ENCODE data around the gene CPM. TPM values are rescaled to one million over a fixed set of nuclear protein-coding genes. Genes with fewer than 3 reads are reported as not detected.
A peak's percentile ranks its signal among the peaks of the same experiment; 100 is the strongest.
"Not testable (repeated sequence)": the region's sequence is repeated elsewhere in the genome, so short reads cannot be mapped to it uniquely, and the experiment has no call there.

The CPM gene
- total RNA-seq, 2 donors from 2014 or later: 10.4 to 55.9 TPM

GRCh38 chr12:68855111-68855510, 77.9 kb downstream of the CPM start:
- H3K27ac Mint-ChIP-seq: no peak overlapping the region
- peaks cover 4 to 20% of the 10 kb centered on the region in 2 donors for H3K36me3 Mint-ChIP-seq
- no peaks in the 10 kb centered on the region for H3K9me3 Mint-ChIP-seq
- DNase-seq (ENCODE audit: low spot score in 2 of 2) (no peak), ATAC-seq (no peak)

DNA sequence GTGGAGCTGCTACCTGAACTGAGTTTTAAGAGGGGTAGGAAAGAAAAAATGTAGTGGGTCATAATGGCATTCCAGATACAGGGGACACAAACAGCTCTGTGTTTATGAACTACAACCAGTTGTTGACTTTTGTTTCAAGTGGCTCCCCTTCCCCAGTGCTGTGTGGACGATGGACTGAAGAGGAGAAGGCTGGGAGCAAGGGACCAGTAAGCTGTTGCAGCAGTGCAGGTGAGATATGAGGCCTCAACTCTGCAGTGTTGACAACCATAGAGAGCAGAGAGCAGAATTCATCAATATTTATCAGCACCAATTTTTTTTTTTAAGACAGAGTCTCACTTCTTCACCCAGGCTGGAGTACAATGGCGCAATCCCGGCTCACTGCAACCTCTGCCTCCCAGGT, 78.4 kb downstream of the CPM start:
- no peak for ATAC-seq
- no peak for DNase-seq (ENCODE audit: low spot score in 2 of 2)
- Mint-ChIP-seq H3K9me3 (no peaks in the 10 kb centered on the region), H3K36me3 (peaks cover 4 to 20% of the 10 kb centered on the region in 2 donors), H3K27ac (peak overlapping the region in 1 of 2 donors; percentile 38)

- no peaks in the 10 kb centered on the region for H3K9me3 Mint-ChIP-seq
- ATAC-seq (no peak), DNase-seq (ENCODE audit: low spot score in 2 of 2) (no peak)
- peaks cover 4 to 20% of the 10 kb centered on the region in 2 donors for H3K36me3 Mint-ChIP-seq
- no peak overlapping the region for H3K27ac Mint-ChIP-seq
Measured at GRCh38 chr12:68854078-68854468, 78.9 kb downstream of the CPM start.

DNA sequence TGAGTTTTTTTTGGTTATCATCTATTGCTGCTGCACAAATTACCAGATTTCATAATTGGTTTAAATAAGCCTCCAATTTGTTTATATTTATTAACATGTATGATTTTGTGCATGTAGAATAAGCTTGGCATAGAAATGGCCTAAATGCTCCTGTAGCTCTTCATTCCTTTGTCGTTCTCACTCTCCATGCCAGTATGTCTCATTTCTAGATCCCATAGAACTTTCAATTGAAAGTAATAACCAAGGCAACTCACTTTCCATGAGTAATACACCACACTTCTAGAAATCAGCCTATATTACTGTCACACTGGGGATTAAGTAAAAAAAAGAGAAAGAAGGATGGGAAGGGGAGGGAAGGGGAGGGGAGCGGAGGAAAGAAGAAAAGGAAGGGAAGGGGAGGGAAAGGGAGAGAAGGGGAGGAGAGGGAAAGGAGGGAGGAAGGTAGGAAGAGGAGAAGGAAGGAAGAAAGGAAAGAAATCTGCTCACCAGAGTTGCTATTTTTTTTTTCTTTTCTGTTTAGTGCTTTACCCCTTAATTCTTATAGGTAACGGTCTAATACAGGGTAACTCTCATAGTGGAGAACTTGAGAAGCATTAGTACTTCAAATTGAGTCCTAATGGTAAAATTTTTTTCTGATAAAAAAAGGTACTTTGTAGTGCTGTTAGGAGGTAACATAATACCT, 79.4 kb downstream of the CPM start:
- H3K27ac Mint-ChIP-seq: peak overlapping the region in 1 of 2 donors; percentile 5
- no peak for DNase-seq (ENCODE audit: low spot score in 2 of 2)
- ATAC-seq: peak; percentile 75 to 84
- H3K9me3 Mint-ChIP-seq: no peaks in the 10 kb centered on the region
- peaks cover 4 to 20% of the 10 kb centered on the region in 2 donors for H3K36me3 Mint-ChIP-seq

- Mint-ChIP-seq H3K9me3 (no peaks in the 10 kb centered on the region), H3K27ac (no peak overlapping the region), H3K36me3 (peaks cover 4 to 6% of the 10 kb centered on the region in 2 donors)
- DNase-seq (ENCODE audit: low spot score in 2 of 2) (no peak), ATAC-seq (no peak)
Measured at GRCh38 chr12:68851592-68852306, 81.2 kb downstream of the CPM start.

DNA sequence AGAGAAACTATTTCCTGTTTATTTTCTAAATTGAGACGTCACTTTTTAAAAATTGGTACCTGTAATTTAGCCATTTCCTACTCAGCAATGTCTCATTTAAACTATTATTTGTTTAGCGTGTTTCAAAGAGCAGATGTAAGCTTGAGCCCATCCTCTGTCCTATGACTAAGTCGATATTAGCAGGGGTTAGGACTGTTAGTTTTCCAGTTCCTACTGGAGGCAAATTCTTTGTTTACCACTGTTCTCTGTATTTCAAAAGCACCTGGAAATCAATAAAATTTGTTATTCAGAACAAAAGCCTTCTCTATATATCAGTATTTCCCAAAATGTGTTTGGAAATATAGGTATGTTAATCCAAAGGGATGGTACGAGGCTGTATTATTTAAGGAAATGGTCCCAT, 82.6 kb downstream of the CPM start:
- Mint-ChIP-seq H3K36me3 (peaks cover 0 to 8% of the 10 kb centered on the region in 2 donors), H3K9me3 (no peaks in the 10 kb centered on the region), H3K27ac (no peak overlapping the region)
- DNase-seq (ENCODE audit: low spot score in 2 of 2) (no peak), ATAC-seq (no peak)

DNA sequence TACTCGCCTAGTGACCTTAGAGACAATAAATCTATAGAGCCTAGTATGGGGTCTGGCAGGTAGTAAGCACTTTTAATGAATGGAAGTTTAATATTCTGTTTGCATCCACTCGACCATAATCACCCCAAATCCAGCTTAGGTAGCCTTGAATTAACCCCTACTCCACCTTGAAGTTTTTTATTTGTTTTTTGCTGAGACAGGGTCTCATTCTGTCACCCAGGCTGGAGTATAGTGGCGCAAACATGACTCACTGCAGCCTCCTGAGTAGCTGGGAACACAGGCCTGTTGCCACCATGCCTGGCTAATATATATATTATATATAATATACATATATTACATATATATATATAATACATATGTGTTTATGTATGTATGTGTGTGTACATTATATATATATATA, 86.2 kb downstream of the CPM start:
- peak in 1 of 2 donors; percentile 18 for ATAC-seq
- Mint-ChIP-seq H3K36me3 (peaks cover 3 to 24% of the 10 kb centered on the region in 2 donors), H3K9me3 (no peaks in the 10 kb centered on the region), H3K27ac (no peak overlapping the region)
- DNase-seq (ENCODE audit: low spot score in 2 of 2): no peak

DNA sequence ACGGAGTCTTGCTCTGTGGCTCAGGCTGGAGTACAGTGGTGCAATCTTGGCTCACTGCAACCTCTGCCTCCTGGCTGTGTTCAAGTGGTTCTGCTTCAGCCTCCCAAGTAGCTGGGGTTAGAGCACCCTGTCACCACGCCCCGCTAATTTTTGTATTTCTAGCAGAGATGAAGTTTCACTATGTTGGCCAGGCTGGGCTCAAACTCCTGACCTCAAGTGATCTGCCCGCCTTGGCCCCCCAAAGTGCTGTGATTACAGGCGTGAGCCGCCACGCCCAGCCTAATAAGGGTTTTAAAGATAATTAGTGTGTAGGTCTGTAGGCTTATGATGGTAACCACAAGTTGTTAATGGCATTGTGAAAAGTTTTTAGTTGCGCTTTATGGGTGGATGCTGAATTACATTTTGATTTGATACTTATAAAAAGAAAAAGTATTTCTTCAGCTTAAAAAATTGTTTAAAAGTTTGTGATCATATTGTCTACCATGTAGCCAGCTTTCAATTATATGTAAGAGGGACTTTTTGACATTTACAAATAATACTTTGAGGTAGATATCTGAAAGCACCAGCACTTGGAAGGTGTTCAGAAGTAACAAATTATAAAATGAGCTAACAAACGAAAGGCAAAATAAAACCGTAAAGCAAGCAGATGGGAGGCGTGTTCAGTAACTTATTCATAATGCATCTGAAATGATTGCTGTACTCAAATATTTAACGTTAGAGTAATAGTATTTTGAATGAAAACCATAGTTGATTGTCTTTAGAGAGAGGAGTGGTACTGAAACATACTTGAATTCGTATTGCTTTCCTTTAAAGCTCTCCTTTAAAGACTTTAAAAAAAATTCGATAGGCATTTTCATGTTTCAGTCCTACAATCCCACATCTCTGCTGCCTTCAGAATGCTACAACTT, 87.9 kb downstream of the CPM start:
- peaks cover 4 to 27% of the 10 kb centered on the region in 2 donors for H3K36me3 Mint-ChIP-seq
- DNase-seq (ENCODE audit: low spot score in 2 of 2): no peak
- peak overlapping the region; percentile 49 to 73 for H3K27ac Mint-ChIP-seq
- H3K9me3 Mint-ChIP-seq: no peaks in the 10 kb centered on the region
- ATAC-seq: no peak

DNA sequence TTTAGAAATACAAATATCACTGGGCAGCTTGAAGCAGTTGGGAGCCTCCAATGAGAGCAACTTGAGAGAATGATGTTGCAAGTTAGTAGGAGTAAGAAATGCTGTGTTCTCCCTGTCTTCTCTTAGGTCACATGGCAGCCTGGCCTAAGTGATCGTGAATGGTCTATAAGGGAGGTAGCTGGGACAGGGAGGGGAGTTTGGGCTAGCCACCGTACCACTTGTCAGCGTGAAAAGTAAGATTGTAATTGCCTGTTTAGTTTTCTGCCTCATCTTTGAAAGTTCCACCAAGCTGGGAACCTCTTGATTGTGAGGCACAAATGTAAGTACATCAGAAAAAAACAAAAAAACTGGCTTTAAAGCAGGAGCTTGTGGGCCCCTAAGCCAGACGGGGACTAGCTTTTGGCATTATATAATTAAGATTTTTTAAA, 88.6 kb downstream of the CPM start:
- Mint-ChIP-seq H3K36me3 (peaks cover 6 to 27% of the 10 kb centered on the region in 2 donors), H3K27ac (peak overlapping the region in 1 of 2 donors; percentile 10), H3K9me3 (no peaks in the 10 kb centered on the region)
- DNase-seq (ENCODE audit: low spot score in 2 of 2): no peak
- no peak for ATAC-seq

DNA sequence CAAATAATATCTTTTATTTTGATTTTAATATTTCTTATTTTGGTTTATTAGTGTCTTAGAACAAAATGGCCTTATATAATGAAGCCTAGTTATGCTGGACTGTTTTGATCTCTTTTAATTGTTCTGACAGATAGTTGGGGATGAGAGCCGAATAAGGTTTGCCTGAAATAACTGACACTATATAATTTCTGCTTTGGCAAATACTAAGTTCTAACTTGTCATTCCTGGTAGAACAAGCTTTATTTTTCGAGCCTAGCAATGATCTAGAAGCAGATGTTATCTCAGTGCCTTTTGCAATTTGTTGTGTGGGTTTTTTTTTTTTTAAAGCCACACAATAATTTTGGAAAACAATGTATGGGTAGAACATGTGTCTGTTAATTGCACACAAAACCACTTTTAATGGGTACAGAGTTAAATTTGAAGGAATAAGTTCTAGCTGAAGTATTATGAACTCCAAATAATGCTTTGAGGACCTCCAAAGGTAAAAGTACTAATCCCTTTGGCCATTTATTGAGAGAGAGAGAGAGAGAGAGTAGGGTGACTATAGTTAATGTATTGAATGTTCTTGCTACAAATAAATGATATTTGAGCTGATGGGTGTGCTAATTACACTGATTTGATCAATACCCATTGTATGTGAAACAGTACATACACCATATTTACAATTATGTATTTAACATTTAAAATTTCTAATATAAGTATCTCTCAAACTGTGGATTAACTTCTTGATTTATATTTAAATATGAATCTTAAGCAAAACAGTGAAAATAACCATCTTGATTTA, 90.0 kb downstream of the CPM start:
- no peak for DNase-seq (ENCODE audit: low spot score in 2 of 2)
- no peak overlapping the region for H3K27ac Mint-ChIP-seq
- H3K36me3 Mint-ChIP-seq: peaks cover 16 to 32% of the 10 kb centered on the region in 2 donors

DNA sequence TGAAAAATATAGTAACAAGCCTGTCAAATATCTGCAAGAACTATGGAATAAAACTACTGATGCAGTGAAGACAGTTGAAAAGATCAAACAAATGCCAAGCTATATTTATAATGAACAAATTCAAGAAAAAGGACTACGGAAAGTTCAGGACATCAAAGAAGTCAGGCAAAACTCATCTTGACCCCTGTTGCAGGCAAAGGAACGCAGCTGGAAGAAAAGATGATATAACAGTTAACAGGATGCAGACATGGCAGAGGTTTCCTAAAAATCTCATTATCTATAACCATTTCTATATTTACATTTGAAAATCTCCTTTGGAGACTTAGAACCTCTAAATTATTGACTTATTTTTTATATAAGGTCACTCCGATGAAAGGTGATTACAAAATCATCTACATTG, 90.8 kb downstream of the CPM start:
- ATAC-seq: no peak
- no peaks in the 10 kb centered on the region for H3K9me3 Mint-ChIP-seq
- peaks cover 17 to 33% of the 10 kb centered on the region in 2 donors for H3K36me3 Mint-ChIP-seq
- DNase-seq (ENCODE audit: low spot score in 2 of 2): no peak
- no peak overlapping the region for H3K27ac Mint-ChIP-seq

More for the DNA sequence above, 90.0 kb downstream of the CPM start:
- ATAC-seq: no peak
- H3K9me3 Mint-ChIP-seq: no peaks in the 10 kb centered on the region

DNA sequence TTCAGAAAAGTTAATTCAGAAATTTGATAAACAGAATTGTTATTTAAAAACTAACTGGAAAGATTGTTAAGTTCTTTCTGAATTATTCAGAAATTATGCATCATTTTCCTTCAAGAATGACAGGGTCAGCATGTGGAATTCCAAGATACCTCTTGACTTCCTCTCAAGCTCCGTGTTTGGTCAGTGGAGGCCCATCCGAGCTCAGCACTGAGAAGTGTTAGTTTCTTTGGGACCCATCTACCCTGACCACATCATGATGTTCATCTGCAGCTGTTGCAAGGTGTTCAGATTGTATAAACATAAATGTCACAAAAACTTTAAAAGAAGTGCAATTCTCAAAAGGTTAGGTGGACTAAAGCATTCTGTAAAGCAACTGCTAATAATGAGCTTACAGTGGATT, 91.3 kb downstream of the CPM start:
- H3K36me3 Mint-ChIP-seq: peaks cover 17 to 34% of the 10 kb centered on the region in 2 donors
- no peak for DNase-seq (ENCODE audit: low spot score in 2 of 2)
- H3K9me3 Mint-ChIP-seq: no peaks in the 10 kb centered on the region
- ATAC-seq: no peak
- no peak overlapping the region for H3K27ac Mint-ChIP-seq

DNA sequence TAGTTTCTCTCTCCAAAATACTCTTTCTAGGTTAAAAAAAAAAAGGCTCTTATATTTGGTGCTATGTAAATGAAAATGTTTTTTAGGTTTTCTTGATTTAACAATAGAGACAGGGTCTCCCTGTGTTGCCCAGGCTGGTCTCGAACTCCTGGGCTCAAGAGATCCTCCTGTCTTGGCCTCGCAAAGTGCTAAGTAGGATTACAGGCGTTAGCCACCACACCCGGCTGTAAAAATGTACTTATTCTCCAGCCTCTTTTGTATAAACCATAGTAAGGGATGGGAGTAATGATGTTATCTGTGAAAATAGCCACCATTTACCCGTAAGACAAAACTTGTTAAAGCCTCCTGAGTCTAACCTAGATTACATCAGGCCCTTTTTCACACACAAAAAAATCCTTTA, 91.8 kb downstream of the CPM start:
- H3K36me3 Mint-ChIP-seq: peaks cover 17 to 39% of the 10 kb centered on the region in 2 donors
- H3K27ac Mint-ChIP-seq: peak overlapping the region in 1 of 2 donors; percentile 68
- ATAC-seq; H3K9me3 Mint-ChIP-seq; DNase-seq (ENCODE audit: low spot score in 2 of 2): not testable (repeated sequence)

DNA sequence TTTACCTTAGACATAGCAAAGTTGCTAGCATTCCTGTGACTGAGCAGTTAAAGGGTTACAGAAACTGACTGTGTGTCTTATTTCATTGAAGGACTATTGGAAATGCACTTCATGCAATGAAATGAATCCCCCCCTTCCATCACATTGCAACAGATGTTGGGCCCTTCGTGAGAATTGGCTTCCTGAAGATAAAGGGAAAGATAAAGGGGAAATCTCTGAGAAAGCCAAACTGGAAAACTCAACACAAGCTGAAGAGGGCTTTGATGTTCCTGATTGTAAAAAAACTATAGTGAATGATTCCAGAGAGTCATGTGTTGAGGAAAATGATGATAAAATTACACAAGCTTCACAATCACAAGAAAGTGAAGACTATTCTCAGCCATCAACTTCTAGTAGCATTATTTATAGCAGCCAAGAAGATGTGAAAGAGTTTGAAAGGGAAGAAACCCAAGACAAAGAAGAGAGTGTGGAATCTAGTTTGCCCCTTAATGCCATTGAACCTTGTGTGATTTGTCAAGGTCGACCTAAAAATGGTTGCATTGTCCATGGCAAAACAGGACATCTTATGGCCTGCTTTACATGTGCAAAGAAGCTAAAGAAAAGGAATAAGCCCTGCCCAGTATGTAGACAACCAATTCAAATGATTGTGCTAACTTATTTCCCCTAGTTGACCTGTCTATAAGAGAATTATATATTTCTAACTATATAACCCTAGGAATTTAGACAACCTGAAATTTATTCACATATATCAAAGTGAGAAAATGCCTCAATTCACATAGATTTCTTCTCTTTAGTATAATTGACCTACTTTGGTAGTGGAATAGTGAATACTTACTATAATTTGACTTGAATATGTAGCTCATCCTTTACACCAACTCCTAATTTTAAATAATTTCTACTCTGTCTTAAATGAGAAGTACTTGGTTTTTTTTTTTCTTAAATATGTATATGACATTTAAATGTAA, 93.5 kb downstream of the CPM start:
- Mint-ChIP-seq H3K36me3 (peaks cover 17 to 42% of the 10 kb centered on the region in 2 donors), H3K27ac (peak overlapping the region in 1 of 2 donors; percentile 48), H3K9me3 (no peaks in the 10 kb centered on the region)
- no peak for ATAC-seq
- no peak for DNase-seq (ENCODE audit: low spot score in 2 of 2)

All from activated naive CD4-positive, alpha-beta T cell treated with anti-CD3 and anti-CD28 coated beads, Interleukin-2, amount 50 U/mL, for 72 hours (primary cell).